Cardiac septum (tissue), 1 donor: ENCODE results near the gene STATH. TPM values are rescaled to one million over a fixed set of nuclear protein-coding genes. Genes with fewer than 3 reads are reported as not detected.
"Not testable (repeated sequence)": the region's sequence is repeated elsewhere in the genome, so short reads cannot be mapped to it uniquely, and the experiment has no call there.

ENCODE experiments used
- DNase-seq: peaks from one replicate; pipeline ENCODE4 v3.0.0-alpha.2; 2020; ENCODE audit warnings: low spot score
- intact Hi-C: fragments of 100-400 bp; cut with DNase I; formaldehyde crosslinking; loops from one replicate; pipeline ENCODE4 v1.14.0; 2022
- total RNA-seq: library from RNA; stranded (reverse); fragmentation: NEBNext Ultra II Directional; extraction: Animal tissue kit (Norgen Biotek cat#: 25700); gene quantifications from one replicate; pipeline ENCODE4 v1.2.1, GENCODE V29; 2021
- donor health status: DM: no; HTN: no; CAD: no.

The STATH gene
- total RNA-seq, 1 donor from 2014 or later = not detected

DNA sequence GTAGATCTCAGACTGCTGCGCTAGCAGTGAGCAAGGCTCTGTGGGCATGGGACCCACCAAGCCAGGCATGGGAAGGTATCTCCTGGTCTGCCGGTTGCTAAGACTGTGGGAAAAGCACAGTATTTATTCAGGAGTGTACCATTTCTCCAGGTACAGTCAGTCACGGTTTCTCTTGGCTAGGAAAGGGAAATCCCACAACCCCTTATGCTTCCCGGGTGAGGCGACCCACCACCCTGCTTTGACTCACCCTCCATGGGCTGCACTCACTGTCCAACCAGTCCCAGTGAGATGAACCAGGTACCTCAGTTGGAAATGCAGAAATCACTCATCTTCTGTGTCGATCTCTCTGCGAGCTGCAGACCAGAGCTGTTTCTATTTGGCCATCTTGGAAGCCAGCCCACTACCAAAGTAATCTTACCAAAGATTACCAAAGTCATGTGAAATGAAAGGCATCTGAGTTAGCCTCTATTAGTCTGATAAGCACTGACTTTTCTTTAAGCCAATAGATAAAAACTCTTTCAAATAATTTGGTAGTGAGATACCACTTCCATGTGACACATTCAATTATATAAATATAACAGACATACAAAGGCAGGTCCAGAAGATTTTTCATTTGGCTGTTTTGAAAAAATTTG is 46.0 kb downstream of the STATH start:
- intact Hi-C loops = no loop called here
- no peak for DNase-seq

DNA sequence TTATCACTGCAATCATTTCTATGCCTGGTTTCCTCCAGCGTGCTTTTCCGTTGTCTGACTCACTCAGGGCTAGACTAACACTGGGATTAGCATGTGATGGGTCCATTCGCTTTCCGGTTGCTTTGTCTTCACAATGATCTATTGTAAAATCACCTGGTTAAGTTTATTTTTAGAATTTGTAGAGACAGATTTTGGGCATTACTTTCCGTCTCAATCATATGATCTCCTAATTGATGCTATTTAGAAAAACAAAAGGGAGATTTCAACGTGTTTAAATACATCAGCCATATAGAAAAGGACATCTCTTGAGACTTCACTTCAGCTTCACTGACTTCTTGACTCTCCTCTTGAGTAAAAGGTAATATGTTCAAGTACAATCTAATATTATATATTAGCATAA is 54.4 kb downstream of the STATH start, which contains the start of gene HTN1:
Gene HTN1 (plus strand): TSS at position 301 of the 400 bp plus-strand sequence. CDS start 2,639 bp downstream, outside the sequence.
- intact Hi-C loops, DNase-seq: not testable (repeated sequence)

Other genes starting within 250 kb of the STATH start
- gene SULT1B1, start 235.3 kb upstream of the STATH start, total RNA-seq = 0.59 TPM
- not detected for gene SULT1E1, start 135.8 kb upstream of the STATH start, total RNA-seq
- gene CSN1S1, start 64.9 kb upstream of the STATH start, total RNA-seq = not detected
- gene CSN2, start 30.2 kb upstream of the STATH start, total RNA-seq = not detected
- not detected for gene HTN3, start 32.5 kb downstream of the STATH start, total RNA-seq
- gene HTN1, start 54.5 kb downstream of the STATH start, total RNA-seq = not detected
- not detected for gene PRR27, start 158.3 kb downstream of the STATH start, total RNA-seq
- gene ODAM, start 199.8 kb downstream of the STATH start, total RNA-seq = not detected
- not detected for gene FDCSP, start 230.2 kb downstream of the STATH start, total RNA-seq
- gene CSN3, start 246.6 kb downstream of the STATH start, total RNA-seq = not detected